GM03348 (cell line): ENCODE data around the gene SOD3.

Source experiments
- DNase-seq: peaks from one replicate; pipeline ENCODE4 v3.0.0; 2012; ENCODE audit warnings: low spot score

Gene SOD3

GRCh38 chr4:24845132-24845531 lies 49.8 kb downstream of the SOD3 start:
- no peak for DNase-seq

- no peak for DNase-seq
Observed at GRCh38 chr4:24845902-24846301, 50.5 kb downstream of the SOD3 start.

- no peak for DNase-seq
Observed at GRCh38 chr4:24846716-24847115, 51.3 kb downstream of the SOD3 start.

GRCh38 chr4:24849351-24849750 lies 54.0 kb downstream of the SOD3 start:
- DNase-seq: no peak

GRCh38 chr4:24849756-24850155 lies 54.4 kb downstream of the SOD3 start:
- DNase-seq: peak; percentile 9
